ENCODE measurements around the gene POLR1A.
"Not testable (repeated sequence)": the region's sequence is repeated elsewhere in the genome, so short reads cannot be mapped to it uniquely, and the experiment has no call there.

Gene POLR1A

DNA sequence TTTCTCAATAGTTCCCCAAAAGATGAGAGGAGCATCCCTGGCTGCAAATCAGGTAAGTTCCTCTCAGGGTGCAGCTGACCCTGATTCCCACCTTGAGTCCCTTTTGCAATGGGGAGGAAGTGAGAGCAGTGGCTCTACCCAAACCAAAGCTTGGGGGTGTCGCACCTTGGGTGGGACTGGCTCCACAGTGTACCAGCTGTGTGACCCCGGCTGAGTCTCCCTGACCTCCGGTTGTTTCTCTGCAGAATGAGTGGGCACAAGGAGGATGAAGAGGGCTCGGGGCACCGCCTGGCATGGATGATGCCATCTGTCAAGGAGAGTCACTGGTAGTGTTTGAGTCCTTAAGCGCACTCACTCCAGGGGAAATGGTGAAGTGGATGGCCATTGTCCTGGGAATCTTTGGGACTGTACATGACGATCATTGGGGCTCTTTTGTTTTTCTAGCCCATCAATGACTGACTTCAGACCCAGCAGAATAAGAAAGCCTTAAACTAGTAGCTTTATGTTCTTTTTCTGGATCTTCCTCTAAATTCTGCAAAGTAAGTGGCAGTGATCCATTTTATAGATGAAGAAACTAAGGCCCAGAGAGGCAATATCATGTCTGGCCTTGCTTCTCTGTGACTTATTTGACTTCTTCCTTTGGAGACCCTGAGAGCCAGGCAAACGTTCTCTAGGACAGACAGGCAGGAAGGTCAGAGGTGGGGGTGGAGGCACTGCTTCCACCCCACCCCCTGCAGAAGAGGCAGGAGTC lies 110.6 kb downstream of the POLR1A start:
- no peak overlapping the region for H3K4me3 ChIP-seq (ENCODE audit: control insufficient read depth, low read depth, low read length)
- TF ChIP-seq, protein P1, sequence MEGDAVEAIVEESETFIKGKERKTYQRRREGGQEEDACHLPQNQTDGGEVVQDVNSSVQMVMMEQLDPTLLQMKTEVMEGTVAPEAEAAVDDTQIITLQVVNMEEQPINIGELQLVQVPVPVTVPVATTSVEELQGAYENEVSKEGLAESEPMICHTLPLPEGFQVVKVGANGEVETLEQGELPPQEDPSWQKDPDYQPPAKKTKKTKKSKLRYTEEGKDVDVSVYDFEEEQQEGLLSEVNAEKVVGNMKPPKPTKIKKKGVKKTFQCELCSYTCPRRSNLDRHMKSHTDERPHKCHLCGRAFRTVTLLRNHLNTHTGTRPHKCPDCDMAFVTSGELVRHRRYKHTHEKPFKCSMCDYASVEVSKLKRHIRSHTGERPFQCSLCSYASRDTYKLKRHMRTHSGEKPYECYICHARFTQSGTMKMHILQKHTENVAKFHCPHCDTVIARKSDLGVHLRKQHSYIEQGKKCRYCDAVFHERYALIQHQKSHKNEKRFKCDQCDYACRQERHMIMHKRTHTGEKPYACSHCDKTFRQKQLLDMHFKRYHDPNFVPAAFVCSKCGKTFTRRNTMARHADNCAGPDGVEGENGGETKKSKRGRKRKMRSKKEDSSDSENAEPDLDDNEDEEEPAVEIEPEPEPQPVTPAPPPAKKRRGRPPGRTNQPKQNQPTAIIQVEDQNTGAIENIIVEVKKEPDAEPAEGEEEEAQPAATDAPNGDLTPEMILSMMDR (conservative IDR thresholded peaks at IDR 0.05; ENCODE audit: control insufficient read depth, insufficient read depth, low read depth, low read length) = no peak
- DNase-seq (ENCODE audit: low read depth) = no peak

DNA sequence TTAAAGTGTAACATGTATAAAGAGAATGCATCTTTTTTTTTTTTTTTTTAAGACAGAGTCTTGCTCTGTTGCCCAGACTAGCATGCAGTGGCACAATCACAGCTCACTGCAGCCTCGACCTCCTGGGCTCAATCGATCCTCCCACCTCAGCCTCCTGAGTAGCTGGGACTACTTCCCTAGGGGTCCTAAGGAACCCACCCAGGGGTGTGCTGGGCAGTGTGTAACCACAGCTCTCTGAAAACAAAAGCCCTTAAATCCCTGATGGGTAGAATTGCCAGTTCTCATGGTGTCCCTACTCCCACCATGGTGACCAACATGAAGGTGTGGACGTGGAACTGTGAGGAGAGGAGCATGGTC lies 111.3 kb downstream of the POLR1A start:
- no peak overlapping the region for H3K4me3 ChIP-seq (ENCODE audit: control insufficient read depth, low read depth, low read length)
- TF ChIP-seq, protein P1 (conservative IDR thresholded peaks at IDR 0.05; ENCODE audit: control insufficient read depth, insufficient read depth, low read depth, low read length) = no peak

DNA sequence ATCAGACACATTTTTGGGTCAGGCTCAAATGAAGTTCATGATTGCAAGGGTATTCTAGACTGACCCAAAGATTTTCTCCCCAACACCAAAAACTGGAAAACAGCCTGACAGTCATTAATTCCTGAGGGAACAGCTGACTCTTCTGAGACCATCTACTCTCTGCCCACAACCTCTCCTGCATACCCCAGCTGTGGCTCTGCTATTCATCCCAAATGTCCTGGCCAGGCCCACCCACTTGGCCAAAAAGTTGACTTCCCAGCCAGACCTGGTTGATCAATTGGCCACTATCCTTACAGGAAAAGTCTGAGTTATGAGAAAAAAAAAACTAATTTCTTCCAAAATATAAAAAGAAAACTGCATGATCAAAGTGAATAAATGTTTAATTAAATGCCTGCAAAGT lies 113.1 kb downstream of the POLR1A start:
- no peak overlapping the region for H3K4me3 ChIP-seq (ENCODE audit: control insufficient read depth, low read depth, low read length)
- TF ChIP-seq, protein P1 (conservative IDR thresholded peaks at IDR 0.05; ENCODE audit: control insufficient read depth, insufficient read depth, low read depth, low read length) = no peak
- DNase-seq (ENCODE audit: low read depth) = no peak

More for the DNA sequence above, 111.3 kb downstream of the POLR1A start:
- DNase-seq (ENCODE audit: low read depth) = no peak

DNA sequence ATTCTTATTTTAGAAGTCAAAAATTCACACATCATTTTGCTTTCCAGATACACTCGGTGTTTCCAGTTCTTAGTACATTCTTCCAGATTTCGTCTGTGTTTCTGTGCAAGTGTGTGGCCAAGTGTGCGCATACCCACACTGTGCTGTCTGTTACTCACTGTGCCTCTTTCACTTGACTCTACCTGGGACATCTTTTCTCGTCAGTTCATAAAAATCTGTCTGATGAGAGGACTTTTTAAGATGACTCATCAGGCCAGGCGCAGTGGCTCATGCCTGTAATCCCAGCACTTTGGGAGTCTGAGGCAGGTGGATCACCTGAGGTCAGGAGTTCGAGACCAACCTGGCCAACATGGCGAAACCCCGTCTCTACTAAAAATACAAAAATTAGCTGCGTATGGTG lies 113.6 kb downstream of the POLR1A start:
- not testable (repeated sequence) for H3K4me3 ChIP-seq (ENCODE audit: control insufficient read depth, low read depth, low read length); DNase-seq (ENCODE audit: low read depth)

DNA sequence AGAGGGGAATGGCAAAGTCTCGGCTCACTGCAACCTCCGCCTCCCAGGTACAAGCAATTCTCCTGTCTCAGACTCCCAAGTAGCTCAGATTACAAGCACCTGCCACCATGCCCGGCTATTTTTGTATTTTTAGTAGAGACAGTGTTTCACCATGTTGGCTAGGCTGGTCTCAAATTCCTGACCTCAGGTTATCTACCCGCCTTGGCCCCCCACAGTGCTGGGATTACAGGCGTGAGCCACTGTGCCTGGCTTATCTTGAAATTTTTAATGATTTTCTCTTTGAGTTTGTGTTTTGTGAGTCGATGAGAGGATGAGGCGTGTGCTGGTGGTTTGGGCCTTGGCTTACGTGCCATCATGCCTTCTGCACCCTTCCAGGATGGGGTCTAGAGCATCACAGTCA lies 115.6 kb downstream of the POLR1A start:
- TF ChIP-seq, protein P1 (conservative IDR thresholded peaks at IDR 0.05; ENCODE audit: control insufficient read depth, insufficient read depth, low read depth, low read length) = no peak
- DNase-seq (ENCODE audit: low read depth) = no peak
- no peak overlapping the region for H3K4me3 ChIP-seq (ENCODE audit: control insufficient read depth, low read depth, low read length)

DNA sequence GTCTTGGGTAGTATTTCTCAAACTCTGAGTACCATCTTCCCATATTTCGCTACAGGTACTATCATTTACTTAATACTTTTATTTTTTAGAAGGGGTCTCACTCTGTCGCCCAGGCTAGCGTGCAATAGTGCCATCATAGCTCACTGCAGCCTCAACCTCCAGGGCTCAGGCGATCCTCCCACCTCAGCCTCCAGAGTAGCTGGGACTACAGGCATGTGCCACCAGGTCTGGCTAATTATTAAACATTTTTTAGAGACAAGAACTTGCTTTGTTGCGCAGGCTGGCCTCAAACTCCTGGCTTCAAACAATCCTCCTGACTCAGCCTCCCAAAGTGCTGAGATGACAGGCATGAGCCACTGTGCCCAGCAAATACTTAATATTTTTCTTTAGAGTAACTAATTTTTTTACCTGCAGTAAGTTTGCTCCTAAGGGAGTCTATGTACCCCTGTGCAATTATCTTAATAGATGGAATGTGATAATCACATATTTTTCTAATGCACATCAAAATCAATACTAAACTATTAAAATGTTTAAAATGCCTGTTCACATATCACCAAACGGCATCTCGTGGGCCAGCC lies 116.3 kb downstream of the POLR1A start:
- no peak for DNase-seq (ENCODE audit: low read depth)
- H3K4me3 ChIP-seq (ENCODE audit: control insufficient read depth, low read depth, low read length) = no peak overlapping the region
- TF ChIP-seq, protein P1 (conservative IDR thresholded peaks at IDR 0.05; ENCODE audit: control insufficient read depth, insufficient read depth, low read depth, low read length) = no peak

DNA sequence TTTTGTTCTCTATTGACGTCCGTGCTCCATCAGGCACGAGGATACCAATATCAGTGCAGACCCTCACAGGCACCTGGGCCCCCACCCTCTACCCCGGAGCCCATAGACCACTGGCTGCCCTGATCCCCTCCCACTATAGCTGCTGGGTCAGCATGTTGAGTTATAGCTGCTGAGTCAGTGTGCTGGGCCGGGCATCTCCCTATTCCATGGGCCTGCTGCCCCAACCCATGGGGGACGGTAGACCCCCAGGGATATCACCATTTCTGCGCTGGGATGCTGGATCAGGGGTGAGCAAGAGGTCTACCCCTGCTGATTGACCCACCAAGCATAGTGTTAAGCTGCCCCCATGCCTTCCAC lies 116.8 kb downstream of the POLR1A start:
- DNase-seq (ENCODE audit: low read depth) = no peak
- TF ChIP-seq, protein P1 (conservative IDR thresholded peaks at IDR 0.05; ENCODE audit: control insufficient read depth, insufficient read depth, low read depth, low read length) = no peak
- H3K4me3 ChIP-seq (ENCODE audit: control insufficient read depth, low read depth, low read length) = no peak overlapping the region

All from fibroblast of mammary gland (primary cell).